GM18498 (cell line): ENCODE data around the gene PARL.
"Not testable (repeated sequence)": the region's sequence is repeated elsewhere in the genome, so short reads cannot be mapped to it uniquely, and the experiment has no call there.

Experiments used
- ATAC-seq: cut with Tn5 transposase; IDR thresholded peaks from one replicate; pipeline ENCODE4 v1.9.1; 2021; ENCODE audit warnings: mild to moderate bottlenecking, moderate library complexity; ENCODE audit not compliant: unreplicated experiment

Gene PARL

DNA sequence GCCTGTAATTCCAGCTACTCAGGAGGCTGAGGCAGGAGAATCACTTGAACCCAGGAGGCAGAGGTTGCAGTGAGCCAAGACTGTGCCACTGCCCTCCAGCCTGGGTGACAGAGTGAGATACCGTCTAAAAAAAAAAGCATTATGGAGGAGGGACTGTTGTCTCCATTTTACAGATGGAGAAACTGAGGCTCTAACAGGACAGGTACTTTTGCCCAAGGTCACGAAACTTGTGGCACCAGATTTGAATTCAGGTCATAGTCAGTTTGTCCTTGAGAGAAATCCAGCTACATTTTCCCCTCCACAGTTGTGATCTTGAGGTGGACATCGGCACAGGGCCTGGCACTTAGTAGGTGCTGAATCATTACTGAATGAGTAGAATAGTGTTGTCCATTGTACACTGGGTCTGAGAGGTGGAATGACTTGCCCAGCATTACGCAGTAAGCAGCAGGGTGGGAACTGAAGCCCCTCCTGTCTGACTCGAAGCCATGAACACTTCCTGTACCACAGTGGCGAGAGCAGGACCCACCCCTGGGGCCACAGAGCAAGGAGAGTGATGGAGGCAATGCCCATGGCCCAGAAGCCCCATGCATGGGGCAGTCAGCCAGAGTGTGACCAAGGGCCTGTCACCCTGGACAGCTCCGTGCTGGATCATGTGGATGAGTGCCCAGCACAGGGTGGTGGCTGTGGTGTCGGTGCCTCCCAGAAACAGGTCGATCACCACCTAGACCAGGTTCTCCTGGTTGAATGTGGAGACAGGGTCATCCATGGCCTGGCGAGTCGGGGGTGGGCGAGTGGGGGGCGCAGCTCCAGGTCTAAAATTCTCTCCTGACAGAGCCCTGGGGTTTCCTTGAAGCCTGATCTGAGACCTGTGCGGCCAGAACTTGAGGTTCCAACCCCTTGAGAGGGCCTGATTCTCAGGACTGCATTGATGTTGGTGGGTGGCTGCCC is 20.4 kb upstream of the PARL start:
- ATAC-seq = no peak

DNA sequence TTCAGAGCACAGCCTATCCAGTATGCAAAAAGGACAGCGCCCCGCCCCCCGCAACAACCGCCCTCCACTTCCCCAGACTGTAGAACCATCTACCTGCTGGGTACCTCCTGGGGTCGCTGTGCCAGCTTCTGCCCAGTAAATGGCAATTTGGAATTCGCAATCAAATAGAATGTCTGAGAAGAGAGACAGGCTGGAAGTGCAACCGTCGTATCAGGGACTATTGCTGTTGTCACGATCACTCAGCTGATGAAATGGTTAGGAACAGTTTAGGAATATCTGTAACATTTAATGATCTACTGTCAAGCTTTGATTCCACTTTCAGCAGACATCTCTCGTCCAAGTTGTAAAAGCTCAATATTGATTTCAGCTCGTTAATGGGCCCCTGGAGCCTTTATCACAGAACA is 13.3 kb upstream of the PARL start:
- no peak for ATAC-seq

DNA sequence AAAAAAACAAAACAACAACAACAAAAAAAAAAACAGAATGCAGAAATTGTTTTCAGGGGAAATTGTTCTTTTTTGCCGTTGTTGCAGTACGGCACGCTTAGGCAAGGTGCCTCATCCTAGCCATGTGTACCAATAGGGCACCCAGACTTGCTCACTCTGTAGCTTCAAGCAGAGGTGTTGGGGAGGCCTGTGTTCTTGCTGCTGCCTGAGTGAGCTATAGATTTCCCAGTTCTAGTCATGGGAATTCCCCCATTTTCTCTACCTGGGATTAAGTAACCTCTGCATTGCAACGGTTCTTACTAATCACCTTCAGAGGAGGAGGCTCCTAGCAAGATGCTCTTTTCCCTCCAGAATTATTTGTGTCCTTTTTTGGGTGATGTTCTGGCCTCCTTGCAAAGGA is 12.9 kb upstream of the PARL start:
- ATAC-seq = no peak

DNA sequence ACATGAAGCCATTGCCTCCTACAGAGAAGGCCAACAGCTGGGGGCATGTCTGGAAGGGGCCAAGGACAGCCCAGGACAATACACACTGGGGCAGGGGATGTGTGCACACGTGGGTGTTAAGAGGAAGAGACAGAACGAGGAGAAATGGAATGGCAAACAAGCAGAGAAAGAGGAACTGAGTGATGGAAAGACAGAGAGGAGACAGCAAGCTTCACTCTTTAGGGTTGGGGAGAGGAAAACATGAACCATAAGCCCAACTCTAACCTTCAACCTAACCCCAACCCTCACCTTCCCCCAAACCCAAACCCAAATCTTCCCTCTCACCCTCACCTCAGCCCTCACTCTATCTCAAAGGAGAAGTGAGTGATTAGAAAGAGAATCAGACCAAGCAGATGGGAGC is 11.9 kb upstream of the PARL start:
- ATAC-seq = no peak

DNA sequence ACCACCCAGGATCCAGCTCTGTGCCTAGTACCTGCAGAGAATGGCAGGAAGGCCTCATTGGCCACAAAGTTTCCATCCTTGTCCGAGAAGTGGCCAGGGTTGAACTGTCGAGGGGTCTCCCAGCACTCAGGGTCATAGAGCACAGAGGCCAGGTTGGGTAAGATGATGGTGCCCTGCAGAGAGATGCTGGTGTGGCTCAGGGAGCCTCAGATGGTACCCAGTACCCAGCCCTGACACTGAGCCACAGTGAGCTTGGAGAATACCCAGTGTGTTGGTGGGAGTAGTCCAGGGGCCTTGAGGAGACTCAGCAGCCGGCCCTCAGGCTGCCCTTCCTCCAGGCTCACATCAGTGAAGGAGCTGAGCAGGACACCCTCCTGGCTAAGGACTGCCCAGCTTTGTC is 11.5 kb upstream of the PARL start:
- no peak for ATAC-seq

DNA sequence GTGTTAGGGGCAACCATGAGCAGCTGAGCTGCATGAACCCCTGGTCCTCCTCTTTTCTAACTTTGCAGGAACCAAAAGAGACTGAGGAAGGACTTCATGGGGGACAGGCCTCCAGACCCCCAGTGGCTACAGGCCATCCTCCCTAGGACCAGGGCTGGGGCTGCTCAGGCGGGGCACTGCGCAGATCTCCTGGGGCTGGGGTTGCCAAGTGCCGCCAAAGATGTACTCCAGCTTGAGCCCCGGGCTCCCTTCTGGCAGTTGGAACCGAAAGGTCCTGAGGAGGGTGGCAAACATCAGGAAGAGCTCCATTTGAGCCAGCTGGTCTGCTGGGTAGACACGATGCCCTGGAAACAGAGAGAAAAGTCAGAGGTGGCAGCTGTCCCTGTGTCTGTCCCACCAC is 11.1 kb upstream of the PARL start:
- ATAC-seq = no peak

DNA sequence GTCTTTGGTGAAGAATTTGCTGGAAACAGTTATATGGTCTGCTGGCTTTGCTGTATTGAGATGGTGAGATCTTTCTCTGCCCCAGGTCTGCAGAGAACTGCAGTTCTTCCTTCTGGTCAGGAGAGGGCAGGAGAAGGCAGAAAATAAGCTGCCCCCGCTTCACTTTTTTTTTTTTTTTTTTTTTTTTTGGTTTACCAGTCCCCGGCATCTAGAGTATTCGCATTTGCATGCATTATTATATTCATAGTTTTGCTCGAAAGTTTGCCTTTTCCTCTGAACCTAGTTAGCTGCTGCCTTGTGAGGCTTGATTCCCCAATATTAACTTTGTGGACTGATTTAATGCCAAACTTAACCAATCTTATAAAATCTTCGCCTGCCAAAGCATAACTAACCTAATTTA is 10.6 kb upstream of the PARL start:
- peak; percentile 57 for ATAC-seq

DNA sequence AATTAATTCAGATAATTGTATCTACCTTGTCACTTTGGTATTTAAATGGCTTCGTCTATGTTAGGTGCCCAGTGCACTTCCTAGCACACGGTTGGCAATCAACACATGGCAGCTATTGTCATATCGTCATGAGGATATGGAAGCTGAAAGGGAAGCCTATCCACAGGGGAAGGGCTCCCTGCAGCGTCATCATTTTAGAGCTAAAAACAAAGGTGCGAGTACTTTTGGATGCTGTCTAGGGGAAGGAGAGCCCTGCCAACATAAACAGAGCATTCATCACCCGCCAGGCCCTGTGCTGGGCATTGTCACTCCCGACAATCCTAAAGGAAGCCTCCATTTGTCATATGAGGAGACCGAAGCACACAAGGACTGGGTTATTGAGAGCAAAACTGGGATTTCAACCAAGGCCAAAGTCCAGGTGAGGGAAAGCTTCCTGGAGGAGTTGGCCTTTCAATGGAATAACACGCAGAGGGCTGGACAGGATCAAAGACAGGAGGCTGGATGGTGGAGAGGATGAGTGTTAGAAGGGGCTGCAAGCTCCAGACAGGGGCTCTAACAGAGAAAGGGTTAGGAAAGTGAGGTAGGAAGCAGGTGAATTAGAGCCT is 8.0 kb upstream of the PARL start:
- no peak for ATAC-seq

DNA sequence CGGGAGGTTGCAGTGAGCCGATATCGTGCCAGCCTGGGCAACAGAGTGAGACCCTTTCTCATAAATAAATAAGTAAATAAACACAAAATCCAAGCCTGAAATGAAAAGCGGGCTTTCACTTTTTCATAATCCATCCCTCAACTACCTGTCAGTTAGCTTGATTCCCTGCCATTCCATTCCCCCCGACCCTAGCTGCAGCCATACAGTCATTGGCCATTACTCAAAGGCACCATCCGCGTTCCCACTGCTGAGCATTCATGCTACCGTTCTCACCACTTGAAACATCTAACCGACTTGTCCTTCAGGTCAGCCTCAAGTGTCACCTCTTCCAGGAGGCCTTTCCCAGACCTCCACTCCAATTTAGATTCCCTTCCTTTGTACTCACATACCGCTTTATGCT is 1.1 kb upstream of the PARL start:
- no peak for ATAC-seq

DNA sequence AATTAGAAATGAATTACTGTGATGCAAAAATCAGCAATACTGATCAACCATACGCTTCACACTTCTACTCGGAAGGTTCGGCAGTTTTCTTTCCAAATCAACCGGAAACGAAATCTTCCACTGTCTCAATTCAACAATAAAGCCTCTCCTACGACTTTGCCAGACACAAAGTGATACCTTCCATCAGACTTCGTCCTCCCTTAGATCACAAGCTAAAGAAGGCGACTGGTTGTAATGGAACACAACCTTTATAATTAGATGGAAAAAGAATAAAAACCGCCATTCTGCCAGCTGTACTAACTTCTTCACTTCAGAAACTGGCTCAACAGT is 618 bp downstream of the PARL start:
- ATAC-seq = no peak

DNA sequence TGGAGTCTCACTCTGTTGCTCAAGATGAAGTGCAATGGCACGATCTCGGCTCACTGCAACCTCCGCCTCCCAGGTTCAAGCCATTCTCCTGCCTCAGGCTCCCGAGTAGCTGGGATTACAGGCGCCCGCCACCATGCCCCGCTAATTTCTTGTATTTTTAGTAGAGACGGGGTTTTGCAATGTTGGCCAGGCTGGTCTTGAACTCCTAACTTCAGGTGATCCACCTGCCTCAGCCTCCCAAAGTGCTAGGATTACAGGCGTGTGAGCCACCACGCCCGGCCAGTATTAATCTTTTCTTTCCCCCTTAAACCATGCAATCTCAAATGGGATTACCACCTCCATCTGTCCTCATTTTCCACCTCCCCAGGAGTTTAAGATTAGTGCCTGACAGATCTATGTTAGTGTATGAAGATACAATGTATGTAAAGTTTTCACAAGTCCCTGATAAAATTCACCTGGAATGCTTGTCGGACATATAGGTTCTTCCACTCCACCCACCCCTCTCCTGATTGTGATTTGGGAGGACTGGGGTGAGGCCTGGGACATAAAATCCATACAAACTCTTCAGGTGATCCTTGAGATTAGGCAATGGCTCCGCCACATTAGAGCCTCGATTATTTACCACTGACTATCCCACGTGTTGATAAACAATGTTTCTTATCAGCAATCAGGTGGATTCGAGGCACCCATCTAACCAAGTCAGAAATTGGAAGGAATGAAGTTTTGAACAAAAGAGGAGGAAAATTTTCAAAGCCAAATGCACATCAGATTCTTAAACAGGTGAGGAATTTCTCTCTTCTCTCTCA is 1.2 kb downstream of the PARL start:
- no peak for ATAC-seq

DNA sequence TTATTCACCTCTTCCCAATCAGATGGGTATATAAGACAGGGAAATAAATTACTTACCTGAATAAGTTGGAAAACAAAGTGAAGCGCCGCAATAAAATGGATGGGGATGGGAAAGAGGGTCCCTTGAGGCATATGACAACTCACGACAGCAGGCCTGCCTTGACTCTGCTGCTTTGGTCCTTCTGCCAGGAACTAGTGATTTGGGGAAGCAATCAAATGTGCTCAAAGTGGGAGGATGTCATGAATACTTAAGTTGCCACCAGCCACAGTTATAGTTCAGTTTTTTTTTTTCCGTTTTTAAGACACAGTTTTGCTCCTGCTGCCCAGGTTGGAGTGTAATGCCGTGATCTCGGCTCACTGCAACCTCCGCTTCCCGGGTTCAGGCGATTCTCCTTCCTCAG is 4.6 kb downstream of the PARL start:
- ATAC-seq = no peak

DNA sequence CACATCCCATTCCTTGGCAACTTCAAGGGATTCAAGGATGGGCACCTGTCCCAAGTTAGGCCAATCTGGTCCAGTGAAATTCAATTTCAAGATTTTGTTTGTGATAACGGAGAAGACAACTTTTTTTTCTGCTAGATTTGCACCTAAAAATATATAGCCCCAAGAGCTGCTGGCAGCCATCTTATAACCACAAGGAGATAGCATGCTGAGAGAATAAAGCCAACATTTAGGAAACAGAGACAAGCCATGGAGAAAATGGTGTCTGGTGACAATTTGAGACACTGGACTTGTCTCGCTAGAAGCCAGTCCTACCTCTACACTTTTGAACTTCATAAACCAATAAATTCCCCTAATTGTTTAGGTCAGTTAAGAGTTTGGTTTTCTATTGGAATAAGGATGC is 5.4 kb downstream of the PARL start:
- no peak for ATAC-seq

DNA sequence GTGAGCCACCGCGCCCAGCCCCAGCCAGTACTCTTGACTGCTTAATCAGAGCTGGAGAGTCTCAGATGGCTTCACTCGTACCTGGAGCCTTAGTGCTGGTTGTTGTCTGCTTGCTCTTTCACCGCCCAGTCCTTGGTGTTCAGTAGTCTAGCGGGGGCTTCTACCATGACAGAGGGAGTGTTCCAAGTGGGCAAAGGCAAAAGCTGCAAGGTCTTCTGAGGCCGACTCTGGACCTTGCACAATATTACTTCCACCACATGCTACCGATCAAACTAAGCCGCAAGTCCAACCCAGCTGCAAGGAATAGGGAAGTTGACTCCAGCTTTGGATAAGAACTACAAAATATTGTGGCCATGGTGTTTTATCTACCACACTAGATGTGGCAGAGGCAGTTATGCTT is 6.6 kb downstream of the PARL start:
- ATAC-seq = no peak

DNA sequence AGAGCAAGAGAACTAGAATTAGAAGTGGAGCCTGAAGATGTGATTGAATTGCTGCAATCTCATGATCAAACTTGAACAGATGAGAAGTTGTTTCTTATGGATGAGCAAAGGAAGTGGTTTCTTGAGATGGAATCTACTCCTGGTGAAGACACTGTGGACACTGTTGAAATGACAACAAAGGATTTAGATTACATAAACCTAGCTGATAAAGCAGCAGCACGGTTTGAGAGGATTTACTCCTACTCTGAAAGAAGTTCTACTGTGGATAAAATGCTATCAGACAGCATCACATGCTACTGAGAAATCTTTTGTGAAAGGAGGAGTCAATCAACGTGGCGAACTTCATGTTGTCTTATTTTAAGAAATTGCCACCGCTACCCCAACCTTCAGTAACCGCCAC is 7.5 kb downstream of the PARL start:
- not testable (repeated sequence) for ATAC-seq

DNA sequence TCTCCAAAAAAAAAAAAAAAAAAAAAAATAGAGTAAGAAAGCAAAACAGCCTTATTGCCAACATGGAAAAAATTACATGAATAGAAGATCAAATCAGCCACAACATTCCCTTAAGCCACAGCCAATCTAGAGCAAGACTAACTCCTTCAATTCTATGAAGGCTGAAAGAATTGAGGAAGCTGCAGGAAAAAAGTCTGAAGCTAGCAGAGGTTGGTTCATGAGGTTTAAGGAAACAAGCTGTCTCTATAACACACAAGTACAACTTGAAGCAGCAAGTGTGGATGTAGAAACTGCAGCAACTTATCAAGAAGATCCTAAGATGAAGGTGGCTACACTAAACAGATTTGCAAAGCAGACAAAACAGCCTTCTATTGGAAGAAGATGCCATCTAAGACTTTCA is 9.3 kb downstream of the PARL start:
- ATAC-seq = no peak

DNA sequence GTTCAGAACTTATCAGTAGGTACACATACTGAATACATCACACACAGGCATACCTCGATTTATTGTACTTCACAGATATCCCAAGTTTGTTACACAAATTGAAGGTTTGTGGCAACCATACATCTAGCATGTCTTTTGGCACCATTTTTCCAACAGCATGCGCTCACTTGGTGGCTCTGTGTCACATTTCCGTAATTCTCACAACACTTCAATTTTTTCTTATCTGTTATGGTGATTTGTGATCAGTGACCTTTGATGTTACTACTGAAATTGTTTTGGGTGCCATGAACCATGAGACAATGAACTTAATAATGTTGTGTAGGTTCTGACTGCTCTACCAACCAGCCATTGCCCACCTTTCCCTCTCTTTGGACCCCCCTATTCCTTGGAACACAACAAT is 10.8 kb downstream of the PARL start:
- ATAC-seq = no peak

DNA sequence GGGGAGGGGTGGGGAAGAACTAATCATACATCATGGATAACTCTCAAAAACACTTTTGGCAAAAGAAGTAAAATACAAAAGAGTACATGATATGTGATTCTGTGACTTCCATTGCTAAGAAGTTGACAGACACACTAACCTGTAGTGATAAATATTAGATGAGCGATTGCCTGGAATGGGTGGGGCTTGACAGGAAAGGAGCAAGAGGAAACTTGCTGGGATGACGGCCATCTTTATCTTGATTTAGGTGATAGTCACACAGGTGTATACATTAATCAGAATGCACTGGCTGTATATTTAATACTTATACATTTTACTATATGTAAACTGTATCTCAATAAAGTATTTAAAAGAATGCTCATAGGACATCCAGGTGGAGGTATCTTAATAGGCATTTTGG is 13.1 kb downstream of the PARL start:
- ATAC-seq = no peak

DNA sequence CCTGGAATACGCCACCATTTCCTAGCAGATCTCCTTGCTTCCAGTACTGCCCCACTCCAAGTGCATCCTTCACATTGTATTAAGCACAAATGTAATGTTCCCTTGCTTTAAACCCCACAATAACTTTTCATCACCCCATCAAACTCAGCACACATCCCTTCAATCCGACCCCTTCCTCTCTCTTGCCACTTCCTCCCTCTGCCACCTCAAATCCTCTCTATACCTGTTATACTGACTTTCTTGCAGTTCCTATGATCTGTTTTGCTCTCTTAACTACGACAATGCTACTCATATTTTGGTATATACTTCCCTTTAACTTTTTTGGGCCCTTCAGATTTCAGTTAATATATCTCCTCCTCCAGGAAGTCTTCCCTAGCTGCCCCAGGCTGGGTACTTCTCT is 14.1 kb downstream of the PARL start:
- no peak for ATAC-seq

DNA sequence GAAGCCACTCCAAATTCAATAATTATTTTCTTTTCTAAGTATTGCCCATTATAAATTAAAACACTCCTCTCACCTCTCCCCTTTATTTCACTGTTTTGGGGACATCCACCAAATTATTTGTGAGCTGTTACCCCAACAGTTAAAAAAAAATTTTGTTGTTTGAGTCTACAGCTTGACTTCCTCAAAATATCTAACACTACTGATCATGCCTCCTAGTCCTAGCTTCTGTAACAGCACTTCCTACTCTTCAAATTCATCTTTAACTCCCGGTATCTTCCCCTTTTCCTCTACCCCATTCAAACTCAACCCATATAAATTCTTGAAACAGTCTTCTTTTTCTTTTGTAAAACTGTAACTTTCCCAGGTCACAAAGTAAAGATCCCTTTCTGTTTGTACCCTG is 15.9 kb downstream of the PARL start:
- ATAC-seq = no peak

DNA sequence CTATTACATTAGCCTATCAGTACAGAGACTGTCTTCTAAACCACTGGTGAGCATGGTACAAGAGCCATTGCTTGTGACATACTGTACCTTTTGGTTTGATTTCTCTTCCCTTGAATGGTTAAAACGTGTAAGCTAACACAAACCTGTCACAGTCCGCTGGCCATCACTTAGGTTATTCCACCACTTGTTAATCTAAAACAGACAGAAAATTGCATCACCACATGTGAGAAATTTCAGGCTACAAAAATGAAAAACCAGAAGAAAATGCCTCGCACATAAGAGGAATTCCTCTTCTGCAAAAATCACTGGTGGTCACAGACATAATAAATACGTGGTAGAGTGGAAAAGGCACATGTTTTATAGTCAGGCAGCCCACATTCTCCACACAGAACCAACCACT is 22.1 kb downstream of the PARL start:
- no peak for ATAC-seq

DNA sequence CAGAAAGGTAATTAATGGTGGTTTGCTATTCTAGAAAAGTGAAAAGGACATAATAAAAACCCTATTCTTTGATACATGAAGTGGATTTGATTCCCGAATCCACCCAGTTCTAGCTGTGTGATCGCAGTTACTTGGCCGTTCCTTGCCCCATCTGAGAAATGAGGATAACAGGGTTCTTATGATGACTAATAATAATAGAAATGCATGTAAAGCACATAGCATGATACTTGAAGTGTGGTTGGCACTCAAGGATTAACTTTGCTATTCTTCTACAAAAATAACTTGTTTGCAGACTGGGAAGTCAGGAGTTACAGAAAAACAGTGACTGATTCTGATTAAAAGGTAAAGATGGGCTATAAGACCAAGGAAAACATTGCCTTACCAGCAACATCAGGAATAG is 26.8 kb downstream of the PARL start:
- ATAC-seq = no peak
